Endothelial cell of umbilical vein (primary cell): ENCODE measurements around the gene TUBB4B.

ENCODE experiments used
- CTCF ChIP-seq, 2 donors: IDR thresholded peaks; 1 replicate in 1 of 2; 2 replicates in 1 of 2; pipeline ENCODE4 v1.5.1; 2011; ENCODE audit warnings: low read length in 2 of 2, mild to moderate bottlenecking in 2 of 2, moderate library complexity in 2 of 2, control low read depth in 1 of 2, inconsistent platforms in 1 of 2, low read depth in 1 of 2; ENCODE audit not compliant: insufficient read depth in 1 of 2; ENCODE audit errors: extremely low read depth in 1 of 2
- EZH2 ChIP-seq: IDR thresholded peaks from 2 replicates; pipeline ENCODE4 v1.6.1; 2012; ENCODE audit warnings: borderline replicate concordance, low read depth, mild to moderate bottlenecking, moderate library complexity, low read length, inconsistent platforms; ENCODE audit not compliant: severe bottlenecking
- FOS ChIP-seq: IDR thresholded peaks from 2 replicates; pipeline ENCODE4 v1.6.1; 2011; ENCODE audit warnings: mild to moderate bottlenecking, low read length, moderate library complexity, borderline replicate concordance; ENCODE audit not compliant: insufficient read depth
- POLR2AphosphoS5 ChIP-seq: IDR thresholded peaks from 2 replicates; pipeline ENCODE4 v1.6.1; 2012; ENCODE audit warnings: low read depth, mild to moderate bottlenecking, control low read depth, low read length, moderate library complexity; ENCODE audit not compliant: insufficient read depth

- TF ChIP-seq CTCF (IDR thresholded peaks at IDR 0.05; ENCODE audit: extremely low read depth in 1 of 2, insufficient read depth in 1 of 2, low read depth in 1 of 2, low read length in 2 of 2) (no peak), POLR2AphosphoS5 (no peak), FOS (no peak), EZH2 (no peak)
Measured at GRCh38 chr9:137199411-137200121, 41.5 kb upstream of the TUBB4B start.
